GM12891 (cell line): ENCODE measurements around the gene TK1.
A peak's percentile ranks its signal among the peaks of the same experiment; 100 is the strongest.

Source experiments
- POLR2A ChIP-seq: IDR thresholded peaks from 2 replicates; pipeline ENCODE4 v1.6.1; 2011; ENCODE audit warnings: low read depth, low read length, control low read depth
- POLR2AphosphoS5 ChIP-seq: IDR thresholded peaks from 2 replicates; pipeline ENCODE4 v1.6.1; 2011; ENCODE audit warnings: low read depth, low read length, control low read depth

GRCh38 chr17:78179372-78179771 lies 7.5 kb downstream of the TK1 start:
- TF ChIP-seq POLR2A (0 out of 2 replicates have a peak, but pooled peaks have one; percentile 33), POLR2AphosphoS5 (no peak)
